ENCODE data around the gene AMDHD2. TPM values are rescaled to one million over a fixed set of nuclear protein-coding genes. Genes with fewer than 3 reads are reported as not detected.

The AMDHD2 gene
- total and polyA plus RNA-seq, 2 experiments from 2014 or later: 15.2 to 31.9 TPM

- Histone ChIP-seq H3K4me1 (ENCODE audit: insufficient read depth) (peaks cover 6% of the 10 kb centered on the region; the same call in 1 of the 2 replicates), H3K36me3 (ENCODE audit: low read depth) (no peaks in the 10 kb centered on the region), H3K9me2 (ENCODE audit: insufficient read depth) (no peaks in the 10 kb centered on the region), H3K9me3 (ENCODE audit: low read depth) (no peaks in the 10 kb centered on the region), H3K27ac (no peak overlapping the region), H3K79me2 (ENCODE audit: insufficient read depth) (no peaks in the 10 kb centered on the region; the same call in 1 of the 2 replicates), H3K4me2 (ENCODE audit: unreplicated experiment) (no peak overlapping the region), H3K4me3 (no peak overlapping the region), H3K9ac (no peak overlapping the region), H3F3A (ENCODE audit: insufficient read depth) (no peaks in the 10 kb centered on the region), H4K20me1 (ENCODE audit: insufficient read depth) (no peaks in the 10 kb centered on the region), H3K27me3 (replicated peaks; ENCODE audit: insufficient read depth) (no peaks in the 10 kb centered on the region), H2AFZ (no peak overlapping the region)
- TF ChIP-seq EZH2 (IDR thresholded peaks at IDR 0.05; ENCODE audit: insufficient read depth, poor library complexity, severe bottlenecking): no peak
- no peak for TF ChIP-seq EZH2phosphoT487 (IDR thresholded peaks at IDR 0.05; ENCODE audit: insufficient read depth, low read depth)
- 32 to 35% methylated on average over 21 of the region's 21 CpGs for WGBS, 2 experiments (ENCODE audit: low coverage in 1 of 2, low lambda C conversion rate in 2 of 2, missing lambda C conversion rate in 2 of 2)
- DNase-seq: peak; percentile 55
- in situ Hi-C loops (cut with MboI): no loop called here
Observed at GRCh38 chr16:2497116-2497630, 23.0 kb upstream of the AMDHD2 start.

- 86 to 87% methylated on average over 26 of the region's 26 CpGs for WGBS, 2 experiments (ENCODE audit: low coverage in 1 of 2, low lambda C conversion rate in 2 of 2, missing lambda C conversion rate in 2 of 2)
- Histone ChIP-seq H3K4me2 (ENCODE audit: unreplicated experiment) (no peak overlapping the region), H3K9me3 (ENCODE audit: low read depth) (no peaks in the 10 kb centered on the region), H3K79me2 (ENCODE audit: insufficient read depth) (no peaks in the 10 kb centered on the region; the same call in 1 of the 2 replicates), H3K27ac (no peak overlapping the region), H3K9ac (no peak overlapping the region), H4K20me1 (ENCODE audit: insufficient read depth) (no peaks in the 10 kb centered on the region), H3K36me3 (ENCODE audit: low read depth) (no peaks in the 10 kb centered on the region), H3K9me2 (ENCODE audit: insufficient read depth) (no peaks in the 10 kb centered on the region), H3F3A (ENCODE audit: insufficient read depth) (no peaks in the 10 kb centered on the region), H3K4me1 (ENCODE audit: insufficient read depth) (peaks cover 8% of the 10 kb centered on the region), H3K27me3 (replicated peaks; ENCODE audit: insufficient read depth) (no peaks in the 10 kb centered on the region), H2AFZ (no peak overlapping the region), H3K4me3 (no peak overlapping the region)
- in situ Hi-C loops (cut with MboI): no loop called here
- DNase-seq: no peak
- TF ChIP-seq EZH2phosphoT487 (IDR thresholded peaks at IDR 0.05; ENCODE audit: insufficient read depth, low read depth) (no peak), EZH2 (IDR thresholded peaks at IDR 0.05; ENCODE audit: insufficient read depth, poor library complexity, severe bottlenecking) (no peak)
Observed at GRCh38 chr16:2497695-2498484, 22.3 kb upstream of the AMDHD2 start.

GRCh38 chr16:2498531-2499253 lies 21.5 kb upstream of the AMDHD2 start:
- Histone ChIP-seq H3K4me1 (ENCODE audit: insufficient read depth) (peaks cover 11% of the 10 kb centered on the region), H3F3A (ENCODE audit: insufficient read depth) (no peaks in the 10 kb centered on the region), H3K9me2 (ENCODE audit: insufficient read depth) (no peaks in the 10 kb centered on the region), H3K9ac (no peak overlapping the region), H3K9me3 (ENCODE audit: low read depth) (no peaks in the 10 kb centered on the region), H3K36me3 (ENCODE audit: low read depth) (no peaks in the 10 kb centered on the region), H3K4me3 (no peak overlapping the region), H4K20me1 (ENCODE audit: insufficient read depth) (no peaks in the 10 kb centered on the region), H3K79me2 (ENCODE audit: insufficient read depth) (no peaks in the 10 kb centered on the region; the same call in 1 of the 2 replicates), H2AFZ (no peak overlapping the region), H3K4me2 (ENCODE audit: unreplicated experiment) (no peak overlapping the region), H3K27me3 (replicated peaks; ENCODE audit: insufficient read depth) (no peaks in the 10 kb centered on the region), H3K27ac (no peak overlapping the region)
- WGBS, 2 experiments (ENCODE audit: low coverage in 1 of 2, low lambda C conversion rate in 2 of 2, missing lambda C conversion rate in 2 of 2): 84% methylated on average over 14 to 15 of the region's 15 CpGs
- DNase-seq: no peak
- in situ Hi-C loops (cut with MboI): no loop called here
- no peak for TF ChIP-seq EZH2 (IDR thresholded peaks at IDR 0.05; ENCODE audit: insufficient read depth, poor library complexity, severe bottlenecking)
- no peak for TF ChIP-seq EZH2phosphoT487 (IDR thresholded peaks at IDR 0.05; ENCODE audit: insufficient read depth, low read depth)

GRCh38 chr16:2499454-2499853 lies 20.7 kb upstream of the AMDHD2 start:
- Histone ChIP-seq H3K9ac (no peak overlapping the region), H3K9me2 (ENCODE audit: insufficient read depth) (no peaks in the 10 kb centered on the region), H3K36me3 (ENCODE audit: low read depth) (no peaks in the 10 kb centered on the region), H2AFZ (no peak overlapping the region), H3K4me3 (no peak overlapping the region), H3K79me2 (ENCODE audit: insufficient read depth) (no peaks in the 10 kb centered on the region; the same call in 1 of the 2 replicates), H3K4me2 (ENCODE audit: unreplicated experiment) (no peak overlapping the region), H3K27me3 (replicated peaks; ENCODE audit: insufficient read depth) (no peaks in the 10 kb centered on the region), H3K4me1 (ENCODE audit: insufficient read depth) (peaks cover 11% of the 10 kb centered on the region), H4K20me1 (ENCODE audit: insufficient read depth) (no peaks in the 10 kb centered on the region), H3F3A (ENCODE audit: insufficient read depth) (no peaks in the 10 kb centered on the region), H3K27ac (no peak overlapping the region), H3K9me3 (ENCODE audit: low read depth) (no peaks in the 10 kb centered on the region)
- WGBS, 2 experiments (ENCODE audit: low coverage in 1 of 2, low lambda C conversion rate in 2 of 2, missing lambda C conversion rate in 2 of 2): 94 to 98% methylated on average over 5 to 6 of the region's 6 CpGs
- DNase-seq: no peak
- in situ Hi-C loops (cut with MboI): no loop called here
- TF ChIP-seq EZH2phosphoT487 (IDR thresholded peaks at IDR 0.05; ENCODE audit: insufficient read depth, low read depth): no peak
- no peak for TF ChIP-seq EZH2 (IDR thresholded peaks at IDR 0.05; ENCODE audit: insufficient read depth, poor library complexity, severe bottlenecking)

Measured in GM23248 (cell line).